Osteocyte (in vitro differentiated cells): ENCODE data around the gene GIMAP5. TPM values are rescaled to one million over a fixed set of nuclear protein-coding genes. Genes with fewer than 3 reads are reported as not detected.

Source experiments
- DNase-seq: peaks from one replicate; pipeline ENCODE4 v3.0.0; 2021; ENCODE audit warnings: mixed read lengths; ENCODE audit not compliant: unreplicated experiment; ENCODE audit errors: extremely low spot score
- H3K27ac Mint-ChIP-seq: one replicate; pipeline ENCODE4 v1.8.0; 2021; ENCODE audit warnings: mild to moderate bottlenecking, mixed read lengths; ENCODE audit not compliant: unreplicated experiment
- H3K27me3 Mint-ChIP-seq: one replicate; pipeline ENCODE4 v1.8.0; 2021; ENCODE audit warnings: mixed read lengths; ENCODE audit not compliant: unreplicated experiment
- H3K36me3 Mint-ChIP-seq: one replicate; pipeline ENCODE4 v1.8.0; 2021; ENCODE audit warnings: mixed read lengths; ENCODE audit not compliant: unreplicated experiment
- H3K4me1 Mint-ChIP-seq: one replicate; pipeline ENCODE4 v1.8.0; 2021; ENCODE audit warnings: mixed read lengths; ENCODE audit not compliant: unreplicated experiment
- H3K4me3 Mint-ChIP-seq: one replicate; pipeline ENCODE4 v1.8.0; 2021; ENCODE audit warnings: mild to moderate bottlenecking, moderate library complexity, mixed read lengths; ENCODE audit not compliant: unreplicated experiment
- H3K9me3 Mint-ChIP-seq: one replicate; pipeline ENCODE4 v1.8.0; 2021; ENCODE audit warnings: mixed read lengths; ENCODE audit not compliant: unreplicated experiment
- total RNA-seq: library from RNA; stranded (reverse); gene quantifications from 2 replicates; pipeline ENCODE4 v1.2.1, GENCODE V29; 2021
- TF ChIP-seq, protein P1 (sequence below): fragments of 200-600 bp; sonication (generic); IDR thresholded peaks from 2 replicates; pipeline ENCODE4 v1.5.0; 2021; ENCODE audit warnings: antibody characterized with exemption, mild to moderate bottlenecking, moderate library complexity

Gene GIMAP5
- total RNA-seq, 1 donor from 2014 or later = not detected

- H3K4me3 Mint-ChIP-seq = no peak overlapping the region
- TF ChIP-seq, protein P1, sequence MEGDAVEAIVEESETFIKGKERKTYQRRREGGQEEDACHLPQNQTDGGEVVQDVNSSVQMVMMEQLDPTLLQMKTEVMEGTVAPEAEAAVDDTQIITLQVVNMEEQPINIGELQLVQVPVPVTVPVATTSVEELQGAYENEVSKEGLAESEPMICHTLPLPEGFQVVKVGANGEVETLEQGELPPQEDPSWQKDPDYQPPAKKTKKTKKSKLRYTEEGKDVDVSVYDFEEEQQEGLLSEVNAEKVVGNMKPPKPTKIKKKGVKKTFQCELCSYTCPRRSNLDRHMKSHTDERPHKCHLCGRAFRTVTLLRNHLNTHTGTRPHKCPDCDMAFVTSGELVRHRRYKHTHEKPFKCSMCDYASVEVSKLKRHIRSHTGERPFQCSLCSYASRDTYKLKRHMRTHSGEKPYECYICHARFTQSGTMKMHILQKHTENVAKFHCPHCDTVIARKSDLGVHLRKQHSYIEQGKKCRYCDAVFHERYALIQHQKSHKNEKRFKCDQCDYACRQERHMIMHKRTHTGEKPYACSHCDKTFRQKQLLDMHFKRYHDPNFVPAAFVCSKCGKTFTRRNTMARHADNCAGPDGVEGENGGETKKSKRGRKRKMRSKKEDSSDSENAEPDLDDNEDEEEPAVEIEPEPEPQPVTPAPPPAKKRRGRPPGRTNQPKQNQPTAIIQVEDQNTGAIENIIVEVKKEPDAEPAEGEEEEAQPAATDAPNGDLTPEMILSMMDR = no peak
- no peak for DNase-seq
- no peaks in the 10 kb centered on the region for H3K27me3 Mint-ChIP-seq
- H3K27ac Mint-ChIP-seq = no peak overlapping the region
- H3K36me3 Mint-ChIP-seq = no peaks in the 10 kb centered on the region
- H3K4me1 Mint-ChIP-seq = no peaks in the 10 kb centered on the region
- peaks cover 7% of the 10 kb centered on the region for H3K9me3 Mint-ChIP-seq
These were observed 17.0 kb upstream of the GIMAP5 start for GRCh38 chr7:150719960-150720891.

- no peaks in the 10 kb centered on the region for H3K27me3 Mint-ChIP-seq
- DNase-seq = no peak
- H3K9me3 Mint-ChIP-seq = peaks cover 3% of the 10 kb centered on the region
These were observed 15.2 kb upstream of the GIMAP5 start for GRCh38 chr7:150721970-150722373.

DNA sequence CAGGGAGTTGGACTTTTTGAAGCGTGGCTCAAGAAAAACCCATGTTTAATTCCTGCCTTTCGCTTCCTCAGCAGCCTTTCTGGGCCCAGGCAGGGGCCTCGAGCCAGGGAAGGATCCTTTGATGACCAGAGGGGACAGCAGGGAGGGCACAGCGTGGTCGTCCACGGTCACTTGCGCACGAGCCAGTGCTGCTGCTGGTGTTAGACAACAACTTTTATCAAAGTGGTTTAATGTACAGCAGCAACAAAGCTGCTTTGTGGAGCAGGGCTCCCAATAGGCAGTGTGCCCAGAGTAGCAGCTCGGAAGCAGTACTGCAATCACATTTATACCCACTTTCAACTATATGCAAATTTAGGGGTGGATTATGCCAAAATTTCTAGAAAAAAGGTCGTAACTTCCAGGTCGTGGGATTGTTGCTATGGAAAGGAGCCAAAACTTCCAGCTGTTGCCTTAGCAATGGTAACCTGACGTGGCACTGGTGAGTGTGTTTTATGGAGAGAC is 14.7 kb upstream of the GIMAP5 start:
- no peak overlapping the region for H3K27ac Mint-ChIP-seq
- no peaks in the 10 kb centered on the region for H3K27me3 Mint-ChIP-seq
- no peak for DNase-seq
- peaks cover 2% of the 10 kb centered on the region for H3K9me3 Mint-ChIP-seq
- TF ChIP-seq, protein P1 = no peak
- no peak overlapping the region for H3K4me3 Mint-ChIP-seq
- H3K36me3 Mint-ChIP-seq = no peaks in the 10 kb centered on the region
- H3K4me1 Mint-ChIP-seq = no peaks in the 10 kb centered on the region

More at GRCh38 chr7:150721970-150722373, 15.2 kb upstream of the GIMAP5 start:
- Mint-ChIP-seq H3K4me3 (no peak overlapping the region), H3K27ac (no peak overlapping the region), H3K4me1 (no peaks in the 10 kb centered on the region), H3K36me3 (no peaks in the 10 kb centered on the region)
- TF ChIP-seq, protein P1 = no peak

- Mint-ChIP-seq H3K27ac (no peak overlapping the region), H3K4me3 (no peak overlapping the region), H3K9me3 (peaks cover 10% of the 10 kb centered on the region), H3K36me3 (no peaks in the 10 kb centered on the region), H3K27me3 (no peaks in the 10 kb centered on the region), H3K4me1 (no peaks in the 10 kb centered on the region)
- no peak for DNase-seq
- TF ChIP-seq, protein P1 = no peak
These were observed 13.8 kb upstream of the GIMAP5 start for GRCh38 chr7:150723467-150723866.

- Mint-ChIP-seq H3K4me1 (no peaks in the 10 kb centered on the region), H3K9me3 (peaks cover 16% of the 10 kb centered on the region), H3K4me3 (no peak overlapping the region), H3K36me3 (no peaks in the 10 kb centered on the region), H3K27ac (no peak overlapping the region), H3K27me3 (no peaks in the 10 kb centered on the region)
- TF ChIP-seq, protein P1 = no peak
- DNase-seq = no peak
These were observed 9.8 kb upstream of the GIMAP5 start for GRCh38 chr7:150727381-150727780.
